ENCODE data around the gene ABL1.
"Not testable (repeated sequence)": the region's sequence is repeated elsewhere in the genome, so short reads cannot be mapped to it uniquely, and the experiment has no call there.

The ABL1 gene

GRCh38 chr9:130847306-130848217, 12.5 kb downstream of the ABL1 start:
- TF ChIP-seq PKNOX1 (IDR thresholded peaks at IDR 0.05) (no peak), ARNT (IDR thresholded peaks at IDR 0.05) (no peak), LEF1 (IDR thresholded peaks at IDR 0.05; ENCODE audit: borderline replicate concordance) (no peak), BHLHE40 (IDR thresholded peaks at IDR 0.05; ENCODE audit: borderline replicate concordance) (no peak), FOXM1 (IDR thresholded peaks at IDR 0.05; ENCODE audit: borderline replicate concordance) (no peak), SUZ12 (IDR thresholded peaks at IDR 0.05) (no peak), FOXK2 (IDR thresholded peaks at IDR 0.05) (no peak), NFRKB (IDR thresholded peaks at IDR 0.05) (no peak), CTBP1 (IDR thresholded peaks at IDR 0.05; ENCODE audit: borderline replicate concordance) (no peak), L3MBTL2 (conservative IDR thresholded peaks at IDR 0.05) (no peak), HDGF (IDR thresholded peaks at IDR 0.05; ENCODE audit: borderline replicate concordance) (no peak), ZNF384 (IDR thresholded peaks at IDR 0.05) (no peak), TARDBP (IDR thresholded peaks at IDR 0.05) (no peak), ELF4 (IDR thresholded peaks at IDR 0.05) (no peak), SP1 (IDR thresholded peaks at IDR 0.05) (no peak), FOXA1 (IDR thresholded peaks at IDR 0.05) (no peak)
- CTCF ChIA-PET, result interaction anchor here (1.6 to 2.4 kb wide), 2 partner anchors 17 to 77 kb away, joined by 4 to 7 read pairs; no protein-coding TSS in a partner anchor
- POLR2A ChIA-PET, result no interaction called here
- DNase-seq (ENCODE audit: extremely low spot score), result no peak

GRCh38 chr9:130848514-130848913, 13.5 kb downstream of the ABL1 start:
- DNase-seq (ENCODE audit: extremely low spot score); POLR2A ChIA-PET; CTCF ChIA-PET: not testable (repeated sequence)

- POLR2A ChIA-PET, result interaction anchor here (1.4 kb wide), 1 partner anchor 12 kb away, joined by 3 read pairs; no protein-coding TSS in a partner anchor
- CTCF ChIA-PET, result no interaction called here
- no peak for DNase-seq (ENCODE audit: extremely low spot score)
- TF ChIP-seq TARDBP (IDR thresholded peaks at IDR 0.05) (no peak), FOXM1 (IDR thresholded peaks at IDR 0.05; ENCODE audit: borderline replicate concordance) (no peak), PKNOX1 (IDR thresholded peaks at IDR 0.05) (no peak), NFRKB (IDR thresholded peaks at IDR 0.05) (no peak), ZNF384 (IDR thresholded peaks at IDR 0.05) (no peak), L3MBTL2 (conservative IDR thresholded peaks at IDR 0.05) (no peak), SUZ12 (IDR thresholded peaks at IDR 0.05) (no peak), BHLHE40 (IDR thresholded peaks at IDR 0.05; ENCODE audit: borderline replicate concordance) (no peak)
These were observed 14.3 kb downstream of the ABL1 start for GRCh38 chr9:130849356-130849755.

GRCh38 chr9:130852801-130853200, 17.7 kb downstream of the ABL1 start:
- CTCF ChIA-PET, result no interaction called here
- TF ChIP-seq NFRKB (IDR thresholded peaks at IDR 0.05), result no peak
- no peak for TF ChIP-seq LEF1 (IDR thresholded peaks at IDR 0.05; ENCODE audit: borderline replicate concordance)
- no peak for TF ChIP-seq SUZ12 (IDR thresholded peaks at IDR 0.05)
- no peak for TF ChIP-seq CTBP1 (IDR thresholded peaks at IDR 0.05; ENCODE audit: borderline replicate concordance)
- TF ChIP-seq FOXK2 (IDR thresholded peaks at IDR 0.05), result no peak
- TF ChIP-seq SP1 (IDR thresholded peaks at IDR 0.05), result no peak
- no peak for TF ChIP-seq TARDBP (IDR thresholded peaks at IDR 0.05)
- TF ChIP-seq BHLHE40 (IDR thresholded peaks at IDR 0.05; ENCODE audit: borderline replicate concordance), result no peak
- no peak for TF ChIP-seq ARNT (IDR thresholded peaks at IDR 0.05)
- no peak for TF ChIP-seq FOXA1 (IDR thresholded peaks at IDR 0.05)
- no peak for TF ChIP-seq ZNF384 (IDR thresholded peaks at IDR 0.05)
- TF ChIP-seq L3MBTL2 (conservative IDR thresholded peaks at IDR 0.05), result no peak
- TF ChIP-seq PKNOX1 (IDR thresholded peaks at IDR 0.05), result no peak
- TF ChIP-seq FOXM1 (IDR thresholded peaks at IDR 0.05; ENCODE audit: borderline replicate concordance), result no peak
- TF ChIP-seq HDGF (IDR thresholded peaks at IDR 0.05; ENCODE audit: borderline replicate concordance), result no peak
- TF ChIP-seq ELF4 (IDR thresholded peaks at IDR 0.05), result no peak
- POLR2A ChIA-PET, result no interaction called here
- no peak for DNase-seq (ENCODE audit: extremely low spot score)

GRCh38 chr9:130854092-130854491, 19.0 kb downstream of the ABL1 start:
- no peak for DNase-seq (ENCODE audit: extremely low spot score)
- TF ChIP-seq ZNF384 (IDR thresholded peaks at IDR 0.05) (no peak), L3MBTL2 (conservative IDR thresholded peaks at IDR 0.05) (no peak), NFRKB (IDR thresholded peaks at IDR 0.05) (no peak), ARNT (IDR thresholded peaks at IDR 0.05) (no peak), FOXM1 (IDR thresholded peaks at IDR 0.05; ENCODE audit: borderline replicate concordance) (no peak), CTBP1 (IDR thresholded peaks at IDR 0.05; ENCODE audit: borderline replicate concordance) (no peak), SUZ12 (IDR thresholded peaks at IDR 0.05) (no peak), LEF1 (IDR thresholded peaks at IDR 0.05; ENCODE audit: borderline replicate concordance) (no peak), HDGF (IDR thresholded peaks at IDR 0.05; ENCODE audit: borderline replicate concordance) (no peak), ELF4 (IDR thresholded peaks at IDR 0.05) (no peak), SP1 (IDR thresholded peaks at IDR 0.05) (no peak), FOXA1 (IDR thresholded peaks at IDR 0.05) (no peak), FOXK2 (IDR thresholded peaks at IDR 0.05) (no peak), PKNOX1 (IDR thresholded peaks at IDR 0.05) (no peak), BHLHE40 (IDR thresholded peaks at IDR 0.05; ENCODE audit: borderline replicate concordance) (no peak)
- ChIA-PET CTCF (interaction anchor here (0.7 to 1.3 kb wide), 3 partner anchors 83 to 155 kb away, joined by 3 read pairs; no protein-coding TSS in a partner anchor), POLR2A (no interaction called here)
